Hepatocyte (in vitro differentiated cells): ENCODE data around the gene IL13RA1. TPM values are rescaled to one million over a fixed set of nuclear protein-coding genes. Genes with fewer than 3 reads are reported as not detected.
"Not testable (repeated sequence)": the region's sequence is repeated elsewhere in the genome, so short reads cannot be mapped to it uniquely, and the experiment has no call there.

Source experiments
- DNase-seq: peaks from one replicate; pipeline ENCODE4 v3.0.0-alpha.2; 2016; ENCODE audit warnings: low spot score
- H2AFZ ChIP-seq: fragments of 200-600 bp; sonication (generic); 2 replicates; pipeline ENCODE4 v1.6.0; 2016; ENCODE audit warnings: antibody characterized with exemption, mild to moderate bottlenecking
- H3K27ac ChIP-seq: fragments of 200-600 bp; sonication (generic); 2 replicates; pipeline ENCODE4 v1.5.1; 2016; ENCODE audit warnings: mild to moderate bottlenecking
- H3K27me3 ChIP-seq: fragments of 200-600 bp; sonication (generic); 2 replicates; pipeline ENCODE4 v1.6.1; 2016
- H3K36me3 ChIP-seq: fragments of 200-600 bp; sonication (generic); replicated peaks from 2 replicates; pipeline ENCODE4 v1.5.1; 2016; ENCODE audit warnings: low read depth; ENCODE audit not compliant: insufficient read depth
- H3K4me1 ChIP-seq: fragments of 200-600 bp; sonication (generic); 2 replicates; pipeline ENCODE4 v1.5.1; 2016; ENCODE audit warnings: mild to moderate bottlenecking, moderate library complexity; ENCODE audit not compliant: insufficient read depth
- H3K4me2 ChIP-seq: fragments of 200-600 bp; sonication (generic); 2 replicates; pipeline ENCODE4 v1.6.0; 2016
- H3K4me3 ChIP-seq: fragments of 200-600 bp; sonication (generic); 2 replicates; pipeline ENCODE4 v1.5.1; 2016; ENCODE audit warnings: mild to moderate bottlenecking
- H3K79me2 ChIP-seq: fragments of 200-600 bp; sonication (generic); 2 replicates; pipeline ENCODE4 v1.6.0; 2017; ENCODE audit warnings: mild to moderate bottlenecking
- H3K9me2 ChIP-seq: fragments of 200-600 bp; sonication (generic); replicated peaks from 2 replicates; pipeline ENCODE4 v1.6.0; 2017; ENCODE audit warnings: mild to moderate bottlenecking; ENCODE audit not compliant: insufficient read depth
- H3K9me3 ChIP-seq: fragments of 200-600 bp; sonication (generic); 2 replicates; pipeline ENCODE4 v1.5.1; 2016; ENCODE audit warnings: low read depth, mild to moderate bottlenecking
- H4K20me1 ChIP-seq: fragments of 200-600 bp; sonication (generic); 2 replicates; pipeline ENCODE4 v1.6.0; 2016; ENCODE audit warnings: mild to moderate bottlenecking; ENCODE audit not compliant: insufficient read depth, poor library complexity, severe bottlenecking
- EZH2 ChIP-seq: fragments of 200-600 bp; sonication (generic); IDR thresholded peaks from 2 replicates; pipeline ENCODE4 v1.6.1; 2016; ENCODE audit warnings: antibody characterized with exemption, mild to moderate bottlenecking, borderline replicate concordance
- EZH2phosphoT487 ChIP-seq: fragments of 200-600 bp; sonication (generic); IDR thresholded peaks from one replicate; pipeline ENCODE4 v1.6.1; 2018; ENCODE audit warnings: antibody characterized with exemption, mild to moderate bottlenecking, low read depth, moderate library complexity; ENCODE audit not compliant: unreplicated experiment, severe bottlenecking
- WGBS: methylation state at CpG from one replicate; pipeline ENCODE4 v1.1.6; 2016; ENCODE audit warnings: low lambda C conversion rate; ENCODE audit errors: missing lambda C conversion rate; 5-methylcytosine and 5-hydroxymethylcytosine counted together
- polyA plus RNA-seq: library from polyadenylated mRNA; unstranded; fragments of >200 nt; fragmentation: Nextera tagmentation; extraction: Ambion mirVana; gene quantifications from 2 replicates; pipeline ENCODE4 v1.2.1, GENCODE V29; 2016
- total RNA-seq: library from RNA; depleted of rRNA; stranded (reverse); fragments of >200 nt; gene quantifications from 2 replicates; pipeline ENCODE4 v1.2.3, GENCODE V29; 2014
- TF ChIP-seq, protein P1 (sequence below): fragments of 200-600 bp; sonication (generic); IDR thresholded peaks from 2 replicates; pipeline ENCODE4 v1.5.1; 2016; ENCODE audit warnings: antibody characterized with exemption, mild to moderate bottlenecking; ENCODE audit not compliant: poor library complexity

Gene IL13RA1
- total and polyA plus RNA-seq, 2 experiments from 2014 or later, result 27.2 to 40.9 TPM

DNA sequence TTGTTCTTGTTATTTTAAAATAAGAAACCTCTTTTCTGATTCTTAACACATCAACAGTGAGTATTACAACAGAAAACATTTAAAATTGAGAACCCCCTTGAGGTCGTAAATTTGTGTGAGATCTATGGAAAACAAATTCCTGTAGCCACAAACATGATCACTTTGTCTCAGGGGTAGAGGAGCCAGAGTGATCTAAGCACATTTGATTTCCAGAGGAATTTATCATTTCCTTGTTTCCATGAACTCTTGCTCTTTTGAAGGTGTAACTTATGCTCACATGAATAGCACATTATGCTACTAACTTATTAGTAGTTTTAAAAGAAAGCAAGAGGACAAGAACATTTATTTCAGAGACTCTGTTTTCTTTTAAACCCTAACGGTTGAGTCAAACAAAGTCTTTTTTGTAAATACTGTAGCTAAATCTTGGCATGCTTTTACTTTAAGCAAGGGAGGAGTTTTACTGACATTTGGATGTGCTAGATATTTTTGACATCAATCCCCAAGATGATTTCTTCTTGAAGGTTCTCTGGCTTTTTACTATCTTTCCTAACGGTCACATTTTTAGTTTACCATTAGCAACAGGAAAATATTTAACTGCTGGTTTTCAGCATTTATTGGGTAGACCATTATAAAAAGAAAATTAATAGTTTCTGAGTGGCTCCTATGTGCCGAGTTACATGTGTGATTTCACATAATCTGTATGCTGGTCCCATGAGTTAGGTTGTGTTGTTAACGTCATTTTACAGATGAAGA lies 68.3 kb downstream of the IL13RA1 start:
- Histone ChIP-seq H3K9me2 (no peaks in the 10 kb centered on the region), H4K20me1 (no peaks in the 10 kb centered on the region), H3K27me3 (no peaks in the 10 kb centered on the region), H3K79me2 (no peaks in the 10 kb centered on the region), H3K36me3 (no peaks in the 10 kb centered on the region), H3K4me3 (no peak overlapping the region), H3K27ac (no peak overlapping the region), H3K9me3 (no peaks in the 10 kb centered on the region), H3K4me1 (no peaks in the 10 kb centered on the region), H3K4me2 (no peak overlapping the region), H2AFZ (no peak overlapping the region)
- TF ChIP-seq, protein P1, sequence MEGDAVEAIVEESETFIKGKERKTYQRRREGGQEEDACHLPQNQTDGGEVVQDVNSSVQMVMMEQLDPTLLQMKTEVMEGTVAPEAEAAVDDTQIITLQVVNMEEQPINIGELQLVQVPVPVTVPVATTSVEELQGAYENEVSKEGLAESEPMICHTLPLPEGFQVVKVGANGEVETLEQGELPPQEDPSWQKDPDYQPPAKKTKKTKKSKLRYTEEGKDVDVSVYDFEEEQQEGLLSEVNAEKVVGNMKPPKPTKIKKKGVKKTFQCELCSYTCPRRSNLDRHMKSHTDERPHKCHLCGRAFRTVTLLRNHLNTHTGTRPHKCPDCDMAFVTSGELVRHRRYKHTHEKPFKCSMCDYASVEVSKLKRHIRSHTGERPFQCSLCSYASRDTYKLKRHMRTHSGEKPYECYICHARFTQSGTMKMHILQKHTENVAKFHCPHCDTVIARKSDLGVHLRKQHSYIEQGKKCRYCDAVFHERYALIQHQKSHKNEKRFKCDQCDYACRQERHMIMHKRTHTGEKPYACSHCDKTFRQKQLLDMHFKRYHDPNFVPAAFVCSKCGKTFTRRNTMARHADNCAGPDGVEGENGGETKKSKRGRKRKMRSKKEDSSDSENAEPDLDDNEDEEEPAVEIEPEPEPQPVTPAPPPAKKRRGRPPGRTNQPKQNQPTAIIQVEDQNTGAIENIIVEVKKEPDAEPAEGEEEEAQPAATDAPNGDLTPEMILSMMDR, result no peak
- TF ChIP-seq EZH2phosphoT487 (no peak), EZH2 (no peak)
- no peak for DNase-seq
- 62% methylated on average over 5 of the region's 5 CpGs for WGBS

DNA sequence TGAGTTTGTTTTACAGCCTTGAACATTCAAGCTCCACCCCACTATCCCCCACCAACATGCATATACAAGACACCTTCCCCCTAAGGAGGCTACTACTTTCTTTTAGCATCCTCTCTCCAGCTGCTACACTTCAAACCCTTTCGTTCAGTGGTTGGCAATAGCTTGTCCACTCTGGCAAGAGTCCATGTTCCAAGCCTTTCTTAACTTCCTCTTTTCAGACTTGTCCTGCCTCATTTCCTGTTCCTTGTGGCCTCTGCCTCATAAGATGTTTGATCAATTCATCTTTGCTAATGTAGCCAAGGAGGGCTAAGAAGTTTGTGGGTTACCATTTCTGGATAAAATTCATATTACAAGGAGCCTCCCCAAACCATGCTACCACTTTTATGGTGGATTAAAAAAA lies 75.5 kb downstream of the IL13RA1 start:
- H3K27me3 ChIP-seq, result no peaks in the 10 kb centered on the region
- no peaks in the 10 kb centered on the region for H3K79me2 ChIP-seq
- H3K27ac ChIP-seq, result no peak overlapping the region
- H3K9me3 ChIP-seq, result no peaks in the 10 kb centered on the region
- no peak for TF ChIP-seq EZH2
- TF ChIP-seq, protein P1, result no peak
- TF ChIP-seq EZH2phosphoT487, result no peak
- 70% methylated on average over 1 of the region's 1 CpG for WGBS
- H4K20me1 ChIP-seq, result no peaks in the 10 kb centered on the region
- DNase-seq, result no peak
- H2AFZ ChIP-seq, result no peak overlapping the region
- no peaks in the 10 kb centered on the region for H3K36me3 ChIP-seq
- no peaks in the 10 kb centered on the region for H3K9me2 ChIP-seq
- H3K4me1 ChIP-seq, result no peaks in the 10 kb centered on the region
- no peak overlapping the region for H3K4me2 ChIP-seq
- H3K4me3 ChIP-seq, result no peak overlapping the region

DNA sequence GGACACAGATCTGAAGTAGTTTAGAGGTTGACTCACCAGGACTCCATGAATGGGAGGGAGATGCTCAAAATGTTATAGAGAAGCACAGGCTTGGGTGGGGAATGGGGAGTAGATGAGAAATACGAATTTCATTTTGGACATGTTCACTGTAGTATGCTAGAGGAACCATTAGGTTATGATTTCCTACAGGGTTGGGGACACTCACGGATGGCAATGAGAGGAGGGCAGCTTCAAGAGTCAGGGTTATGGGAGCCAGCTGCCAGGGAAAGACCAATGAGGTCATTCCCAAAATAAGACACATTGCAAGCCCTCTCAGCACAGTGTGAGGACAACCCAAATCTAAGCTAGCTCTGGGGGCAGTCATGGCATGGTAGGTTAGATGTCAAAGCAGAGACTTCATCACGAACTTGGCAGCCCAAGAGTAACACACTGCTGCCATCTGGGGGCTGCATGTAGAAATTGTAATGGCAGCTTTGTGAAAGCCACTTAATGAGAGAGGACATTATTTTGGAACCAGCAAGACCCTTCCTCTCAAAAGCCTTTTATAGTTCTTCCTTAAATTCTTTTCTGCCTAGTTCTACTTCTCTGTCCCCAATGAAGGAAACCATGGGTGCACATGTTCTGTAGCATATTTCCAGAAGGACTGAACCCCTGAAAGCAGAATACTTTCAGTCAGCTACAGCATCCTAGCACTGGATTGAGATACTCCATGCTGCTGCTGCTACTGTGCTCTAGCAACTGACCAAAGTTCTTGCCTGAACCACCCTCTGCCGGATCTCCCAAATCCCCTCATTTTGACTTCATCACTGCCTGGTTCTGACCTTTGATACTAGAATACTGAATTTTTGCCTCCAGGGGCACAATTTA lies 80.0 kb downstream of the IL13RA1 start:
- no peak overlapping the region for H3K27ac ChIP-seq
- H3K79me2 ChIP-seq, result no peaks in the 10 kb centered on the region
- H3K4me2 ChIP-seq, result no peak overlapping the region
- H3K27me3 ChIP-seq, result no peaks in the 10 kb centered on the region
- no peaks in the 10 kb centered on the region for H4K20me1 ChIP-seq
- no peak overlapping the region for H2AFZ ChIP-seq
- TF ChIP-seq EZH2phosphoT487 (no peak), EZH2 (no peak)
- TF ChIP-seq, protein P1, result peak; percentile 56
- 58% methylated on average over 4 of the region's 4 CpGs for WGBS
- H3K36me3 ChIP-seq, result no peaks in the 10 kb centered on the region
- no peak overlapping the region for H3K4me3 ChIP-seq
- DNase-seq, result peak; percentile 48
- H3K9me2 ChIP-seq, result no peaks in the 10 kb centered on the region
- no peaks in the 10 kb centered on the region for H3K9me3 ChIP-seq
- H3K4me1 ChIP-seq, result no peaks in the 10 kb centered on the region

DNA sequence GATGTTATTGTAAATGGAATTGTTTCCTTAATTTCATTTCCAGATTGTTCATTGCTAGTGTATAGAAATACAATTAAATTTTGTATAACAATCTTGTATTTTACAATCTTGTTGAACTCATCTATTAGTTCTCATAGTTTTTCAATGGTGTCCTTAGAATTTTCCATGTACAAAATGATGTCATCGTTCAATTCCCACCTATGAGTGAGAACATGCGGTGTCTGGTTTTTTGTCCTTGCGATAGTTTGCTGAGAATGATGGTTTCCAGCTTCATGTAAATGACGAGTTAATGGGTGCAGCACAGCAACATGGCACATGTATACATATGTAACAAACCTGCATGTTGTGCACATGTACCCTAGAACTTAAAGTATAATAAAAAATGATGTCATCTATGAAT lies 89.9 kb downstream of the IL13RA1 start:
- H3K4me2 ChIP-seq, H3K4me1 ChIP-seq, H3K4me3 ChIP-seq, H3K27ac ChIP-seq, H3K9me3 ChIP-seq, DNase-seq, H3K27me3 ChIP-seq, H3K9me2 ChIP-seq, H4K20me1 ChIP-seq, H3K79me2 ChIP-seq, H2AFZ ChIP-seq, H3K36me3 ChIP-seq: not testable (repeated sequence)
- WGBS, result 77% methylated on average over 4 of the region's 4 CpGs
